ENCODE data around the gene DCANP1.

The DCANP1 gene

GRCh38 chr5:135450336-135450735, 3.2 kb upstream of the DCANP1 start:
- no peak overlapping the region for H3K4me3 ChIP-seq
- no peak overlapping the region for H3K27ac ChIP-seq
- H3K4me2 ChIP-seq: 0 out of 2 replicates have a peak overlapping the region, but pooled peaks have one; percentile 72
- H3K36me3 ChIP-seq: no peaks in the 10 kb centered on the region
- peaks cover 75% of the 10 kb centered on the region for H3K4me1 ChIP-seq
- H3K27me3 ChIP-seq: no peaks in the 10 kb centered on the region
- no peaks in the 10 kb centered on the region for H3K9me3 ChIP-seq
- H4K20me1 ChIP-seq: no peaks in the 10 kb centered on the region
- no peak overlapping the region for H3K9ac ChIP-seq
- TF ChIP-seq Cebpa-rat (IDR thresholded peaks at IDR 0.05): no peak

GRCh38 chr5:135449644-135450043, 2.5 kb upstream of the DCANP1 start:
- H3K4me2 ChIP-seq: peak overlapping the region; percentile 95
- H3K4me3 ChIP-seq: no peak overlapping the region
- H3K4me1 ChIP-seq: peaks cover 82% of the 10 kb centered on the region
- no peaks in the 10 kb centered on the region for H3K36me3 ChIP-seq
- H3K9ac ChIP-seq: no peak overlapping the region
- no peak for TF ChIP-seq Cebpa-rat (IDR thresholded peaks at IDR 0.05)
- H3K27ac ChIP-seq: peak overlapping the region; percentile 19
- no peaks in the 10 kb centered on the region for H3K27me3 ChIP-seq
- no peaks in the 10 kb centered on the region for H4K20me1 ChIP-seq
- no peaks in the 10 kb centered on the region for H3K9me3 ChIP-seq

- Histone ChIP-seq H3K4me2 (peak overlapping the region; percentile 95), H3K4me1 (peaks cover 89% of the 10 kb centered on the region), H3K9ac (peak overlapping the region; percentile 34; the same call in 1 of the 2 replicates), H3K4me3 (no peak overlapping the region), H3K27ac (peak overlapping the region; percentile 93; the same call in 1 of the 2 replicates), H3K27me3 (no peaks in the 10 kb centered on the region), H3K9me3 (no peaks in the 10 kb centered on the region), H4K20me1 (no peaks in the 10 kb centered on the region), H3K36me3 (no peaks in the 10 kb centered on the region)
- TF ChIP-seq Cebpa-rat (IDR thresholded peaks at IDR 0.05): no peak
Measured at GRCh38 chr5:135448791-135449507, 1.8 kb upstream of the DCANP1 start.

GRCh38 chr5:135448071-135448739, 1.1 kb upstream of the DCANP1 start:
- Histone ChIP-seq H3K9ac (no peak overlapping the region; the same call in 1 of the 2 replicates), H4K20me1 (no peaks in the 10 kb centered on the region), H3K27me3 (no peaks in the 10 kb centered on the region), H3K4me1 (peaks cover 97% of the 10 kb centered on the region), H3K27ac (peak overlapping the region; percentile 93), H3K4me3 (no peak overlapping the region), H3K9me3 (no peaks in the 10 kb centered on the region), H3K4me2 (peak overlapping the region; percentile 95), H3K36me3 (no peaks in the 10 kb centered on the region)
- no peak for TF ChIP-seq Cebpa-rat (IDR thresholded peaks at IDR 0.05)

- no peak for TF ChIP-seq Cebpa-rat (IDR thresholded peaks at IDR 0.05)
- peak overlapping the region; percentile 95 for H3K4me2 ChIP-seq
- H3K9me3 ChIP-seq: no peaks in the 10 kb centered on the region
- peak overlapping the region; percentile 93 for H3K27ac ChIP-seq
- peaks cover 100% of the 10 kb centered on the region for H3K4me1 ChIP-seq
- no peaks in the 10 kb centered on the region for H4K20me1 ChIP-seq
- H3K36me3 ChIP-seq: no peaks in the 10 kb centered on the region
- peak overlapping the region; percentile 34; the same call in 1 of the 2 replicates for H3K4me3 ChIP-seq
- no peaks in the 10 kb centered on the region for H3K27me3 ChIP-seq
- H3K9ac ChIP-seq: peak overlapping the region; percentile 75; the same call in 1 of the 2 replicates
Measured at GRCh38 chr5:135446615-135447014, 533 bp downstream of the DCANP1 start.

GRCh38 chr5:135446206-135446605, 942 bp downstream of the DCANP1 start:
- no peak for TF ChIP-seq Cebpa-rat (IDR thresholded peaks at IDR 0.05)
- Histone ChIP-seq H3K4me1 (peaks cover 100% of the 10 kb centered on the region), H3K4me3 (no peak overlapping the region), H4K20me1 (no peaks in the 10 kb centered on the region), H3K36me3 (no peaks in the 10 kb centered on the region), H3K4me2 (peak overlapping the region; percentile 95), H3K27ac (peak overlapping the region; percentile 93), H3K9me3 (no peaks in the 10 kb centered on the region), H3K9ac (peak overlapping the region; percentile 75), H3K27me3 (no peaks in the 10 kb centered on the region)

- no peaks in the 10 kb centered on the region for H3K36me3 ChIP-seq
- H3K27ac ChIP-seq: peak overlapping the region; percentile 93
- no peaks in the 10 kb centered on the region for H4K20me1 ChIP-seq
- H3K4me3 ChIP-seq: no peak overlapping the region
- no peak for TF ChIP-seq Cebpa-rat (IDR thresholded peaks at IDR 0.05)
- H3K9me3 ChIP-seq: no peaks in the 10 kb centered on the region
- H3K9ac ChIP-seq: peak overlapping the region; percentile 75
- H3K4me2 ChIP-seq: peak overlapping the region; percentile 95
- peaks cover 100% of the 10 kb centered on the region for H3K4me1 ChIP-seq
- H3K27me3 ChIP-seq: no peaks in the 10 kb centered on the region
Measured at GRCh38 chr5:135445306-135445985, 1.7 kb downstream of the DCANP1 start.

GRCh38 chr5:135444881-135445280, 2.3 kb downstream of the DCANP1 start:
- Histone ChIP-seq H3K4me2 (peak overlapping the region; percentile 95), H3K27ac (peak overlapping the region; percentile 93)

GRCh38 chr5:135444360-135444759, 2.8 kb downstream of the DCANP1 start:
- Histone ChIP-seq H3K9ac (peak overlapping the region; percentile 75; the same call in 1 of the 2 replicates), H4K20me1 (no peaks in the 10 kb centered on the region)

More at GRCh38 chr5:135444881-135445280, 2.3 kb downstream of the DCANP1 start:
- Histone ChIP-seq H4K20me1 (no peaks in the 10 kb centered on the region), H3K4me3 (no peak overlapping the region), H3K27me3 (no peaks in the 10 kb centered on the region), H3K36me3 (no peaks in the 10 kb centered on the region), H3K9me3 (no peaks in the 10 kb centered on the region), H3K9ac (peak overlapping the region; percentile 75), H3K4me1 (peaks cover 100% of the 10 kb centered on the region)
- TF ChIP-seq Cebpa-rat (IDR thresholded peaks at IDR 0.05): no peak

More at GRCh38 chr5:135444360-135444759, 2.8 kb downstream of the DCANP1 start:
- H3K9me3 ChIP-seq: no peaks in the 10 kb centered on the region
- no peaks in the 10 kb centered on the region for H3K27me3 ChIP-seq
- H3K4me3 ChIP-seq: no peak overlapping the region
- peak overlapping the region; percentile 93 for H3K27ac ChIP-seq
- TF ChIP-seq Cebpa-rat (IDR thresholded peaks at IDR 0.05): no peak
- H3K4me1 ChIP-seq: peaks cover 100% of the 10 kb centered on the region
- peak overlapping the region; percentile 95 for H3K4me2 ChIP-seq
- no peaks in the 10 kb centered on the region for H3K36me3 ChIP-seq

Measured in BLaER1 (cell line).